Measurements from ENCODE around the gene ACLY.
"Not testable (repeated sequence)": the region's sequence is repeated elsewhere in the genome, so short reads cannot be mapped to it uniquely, and the experiment has no call there.

ACLY gene

GRCh38 chr17:41942626-41943373 is 24.0 kb upstream of the ACLY start:
- DNase-seq, result peak in 1 of 10 donors; percentile 21
- intact Hi-C loops (cut with DNase I), result no loop called here

- intact Hi-C loops (cut with DNase I), result no loop called here
- DNase-seq, result peak in 1 of 10 donors; percentile 14
Observed at GRCh38 chr17:41941168-41941567, 22.4 kb upstream of the ACLY start.

GRCh38 chr17:41939693-41940090 is 20.9 kb upstream of the ACLY start:
- intact Hi-C loops (cut with DNase I), result no loop called here

GRCh38 chr17:41939044-41939692 is 20.4 kb upstream of the ACLY start:
- peak in 1 of 10 donors; percentile 53 for DNase-seq
- intact Hi-C loops (cut with DNase I), result no loop called here

More at GRCh38 chr17:41939693-41940090, 20.9 kb upstream of the ACLY start:
- peak in 1 of 10 donors; percentile 25 for DNase-seq

- peak in 1 of 10 donors; percentile 55 for DNase-seq
- intact Hi-C loops (cut with DNase I), result no loop called here
Observed at GRCh38 chr17:41937970-41938954, 19.5 kb upstream of the ACLY start.

- intact Hi-C loops (cut with DNase I), result no loop called here
Observed at GRCh38 chr17:41935641-41936040, 16.9 kb upstream of the ACLY start.

GRCh38 chr17:41932816-41933389 is 14.2 kb upstream of the ACLY start:
- DNase-seq, result no peak
- intact Hi-C loops (cut with DNase I), result no loop called here

More at GRCh38 chr17:41935641-41936040, 16.9 kb upstream of the ACLY start:
- DNase-seq, result peak in 1 of 10 donors; percentile 30

- intact Hi-C loops (cut with DNase I); DNase-seq: not testable (repeated sequence)
Observed at GRCh38 chr17:41931715-41932114, 13.0 kb upstream of the ACLY start.

- intact Hi-C loops (cut with DNase I); DNase-seq: not testable (repeated sequence)
Observed at GRCh38 chr17:41930833-41931156, 12.0 kb upstream of the ACLY start.

GRCh38 chr17:41930009-41930832 is 11.5 kb upstream of the ACLY start, which contains the start of gene ODAD4:
TSS of gene ODAD4 (plus strand) at chr17:41930617. CDS start at chr17:41930724, 107 bp downstream.
- peak; percentile 94 to 99 (median 96) for DNase-seq
- intact Hi-C loops (cut with DNase I), result no loop called here

- intact Hi-C loops (cut with DNase I), result no loop called here
- DNase-seq, result peak in 1 of 10 donors; percentile 32
Observed at GRCh38 chr17:41928693-41929251, 10.0 kb upstream of the ACLY start.

GRCh38 chr17:41925991-41926590 is 7.3 kb upstream of the ACLY start:
- DNase-seq, result peak in 1 of 10 donors; percentile 23
- intact Hi-C loops (cut with DNase I), result no loop called here

- peak in 1 of 10 donors; percentile 7 for DNase-seq
- intact Hi-C loops (cut with DNase I), result no loop called here
Observed at GRCh38 chr17:41920580-41920955, 1.8 kb upstream of the ACLY start.

- peak in 1 of 10 donors; percentile 42 for DNase-seq
- intact Hi-C loops (cut with DNase I), result loop anchor here (5.0 kb wide), 1 partner anchor 58 kb away; no protein-coding TSS in a partner anchor
Observed at GRCh38 chr17:41919840-41920579, 1.3 kb upstream of the ACLY start.

GRCh38 chr17:41919165-41919817 is 540 bp upstream of the ACLY start:
- peak in 1 of 10 donors; percentile 92 for DNase-seq
- intact Hi-C loops (cut with DNase I), result loop anchor here (5.0 kb wide), 1 partner anchor 57 kb away; no protein-coding TSS in a partner anchor

- peak in 7 of 10 donors; percentile 9 to 86 (median 11) for DNase-seq
- intact Hi-C loops (cut with DNase I), result loop anchor here (5.0 kb wide), 1 partner anchor 55 kb away; no protein-coding TSS in a partner anchor
Observed at GRCh38 chr17:41917679-41918313, 955 bp downstream of the ACLY start.

GRCh38 chr17:41917192-41917591 is 1.6 kb downstream of the ACLY start:
- intact Hi-C loops (cut with DNase I), result loop anchor here (5.0 kb wide), 1 partner anchor 55 kb away; no protein-coding TSS in a partner anchor
- DNase-seq, result no peak
